Fibroblast of skin of right biceps (primary cell): ENCODE data around the gene HNRNPH1.

ENCODE experiments used
- DNase-seq: peaks from one replicate; pipeline ENCODE4 v3.0.0-alpha.2; 2013

HNRNPH1 gene

DNA sequence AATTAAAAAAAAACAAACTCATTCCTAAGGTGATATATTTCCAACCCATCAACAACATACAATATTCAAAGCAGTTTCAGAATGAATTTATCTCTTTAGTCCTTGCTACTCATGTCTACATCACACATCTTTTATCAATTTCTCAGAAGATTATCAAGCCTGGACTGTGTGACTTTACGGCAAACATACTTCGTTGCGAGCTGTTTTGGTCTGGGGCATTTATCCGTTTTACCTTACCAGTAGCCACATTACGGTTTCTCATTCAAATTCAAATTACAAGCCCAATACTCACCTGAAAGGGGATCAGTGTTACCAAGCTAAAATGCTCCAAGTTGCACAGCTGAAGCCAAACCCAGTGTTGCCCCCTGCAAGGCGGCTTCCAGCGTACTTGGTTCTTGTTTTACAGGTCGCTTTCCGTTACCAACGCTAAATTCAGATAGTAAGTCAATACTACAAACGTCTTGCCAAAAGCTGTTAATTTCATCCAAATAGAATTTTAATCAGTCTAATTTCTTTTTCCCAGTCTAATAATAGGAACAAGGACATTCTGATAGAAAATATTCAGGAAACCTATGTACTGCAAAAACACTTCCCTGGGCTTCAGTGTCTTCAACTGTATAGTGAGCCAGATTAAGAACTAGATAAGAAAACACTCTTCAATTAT is 1.8 kb downstream of the HNRNPH1 start:
- DNase-seq = no peak

DNA sequence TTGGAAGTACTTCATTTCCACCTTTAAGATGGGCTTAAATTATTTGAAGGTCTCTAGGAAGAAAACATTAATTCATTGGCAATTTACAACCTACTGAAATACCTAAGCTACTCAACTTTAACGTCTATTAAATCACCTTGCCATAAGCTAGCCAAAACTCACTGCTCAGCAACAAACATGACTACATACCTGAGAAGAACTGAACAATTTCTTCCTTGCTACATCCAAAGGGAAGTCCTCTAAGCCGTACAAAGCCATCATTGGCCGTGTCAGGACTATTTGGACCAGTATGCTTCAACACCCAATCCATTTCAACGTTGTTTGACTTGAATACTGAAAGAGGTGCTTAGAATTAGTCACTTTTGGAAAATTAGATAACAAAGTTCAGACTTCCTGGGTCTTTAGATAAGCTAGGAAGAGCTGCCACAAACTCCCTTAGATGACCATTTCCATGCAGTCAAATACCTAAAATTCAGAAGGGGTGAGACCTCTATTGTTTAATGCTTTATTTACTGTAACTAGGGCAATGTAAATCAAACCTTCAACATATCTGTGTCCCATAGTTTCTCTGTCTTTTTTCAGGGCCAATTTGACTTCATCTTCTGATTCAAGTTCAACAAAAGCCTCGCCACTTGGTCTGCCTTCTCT is 2.6 kb downstream of the HNRNPH1 start:
- no peak for DNase-seq

DNA sequence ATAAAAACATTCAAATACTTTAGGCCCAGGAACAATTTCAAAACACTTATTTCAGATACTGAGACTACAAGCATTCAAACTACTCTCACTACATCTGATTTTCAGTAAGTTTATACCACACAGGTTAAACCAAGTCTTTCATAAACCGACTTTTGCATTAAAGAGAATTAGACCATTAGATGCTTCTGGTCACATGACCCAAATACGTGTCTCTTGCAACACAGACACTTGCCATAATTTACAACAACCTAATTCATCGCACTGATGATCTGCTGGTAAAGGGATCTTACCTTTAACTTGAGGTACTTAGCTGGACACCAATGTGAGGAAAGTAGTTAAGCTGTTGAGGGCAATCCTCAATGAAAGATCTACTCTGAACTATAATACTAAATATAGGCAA is 3.2 kb downstream of the HNRNPH1 start:
- DNase-seq = no peak

DNA sequence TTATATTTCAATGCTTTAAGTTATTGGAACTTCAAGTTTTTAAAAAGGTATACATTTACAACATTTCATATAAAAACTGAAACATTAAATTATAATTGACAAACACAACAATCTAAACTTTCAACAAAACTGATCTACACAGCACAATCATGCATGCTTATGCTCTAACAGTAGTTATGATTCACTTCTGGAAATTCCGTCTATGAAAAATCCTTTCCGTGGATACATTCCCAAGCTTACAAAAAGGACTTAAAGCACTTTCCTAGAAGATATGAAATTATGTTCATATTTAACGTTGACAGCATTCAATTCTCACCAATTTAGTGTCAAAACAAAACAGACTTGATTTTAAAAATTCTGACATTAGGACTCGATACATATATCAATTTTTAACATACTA is 3.7 kb downstream of the HNRNPH1 start:
- DNase-seq = no peak

DNA sequence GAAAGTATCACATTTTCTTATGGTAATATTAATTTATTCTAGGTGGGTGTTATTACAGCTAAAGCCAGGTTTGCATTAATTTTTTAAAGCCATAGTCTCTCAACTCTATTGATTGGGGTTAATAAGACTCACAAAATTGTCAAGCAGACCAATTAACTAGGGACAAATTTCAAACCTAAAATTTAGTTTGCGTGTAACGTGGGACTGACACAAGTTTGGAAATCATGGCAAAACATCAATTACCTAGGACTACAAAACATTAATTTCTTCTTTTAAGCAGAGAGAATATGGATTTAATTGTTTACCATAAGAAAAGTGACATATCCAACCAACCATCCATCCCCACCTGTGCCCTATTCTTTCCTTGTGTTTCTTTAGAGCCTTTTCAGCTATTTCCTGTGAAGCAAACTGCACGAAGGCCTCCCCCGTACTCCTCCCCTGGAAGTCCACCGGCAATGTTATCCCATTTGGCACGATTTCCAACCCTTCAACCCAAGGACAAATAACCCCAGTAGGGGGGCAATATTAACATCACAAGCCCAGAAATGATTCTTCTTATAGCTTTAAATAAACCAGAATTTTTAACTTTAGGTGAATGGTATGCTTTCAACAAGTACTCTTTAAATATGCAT is 4.4 kb downstream of the HNRNPH1 start:
- no peak for DNase-seq

DNA sequence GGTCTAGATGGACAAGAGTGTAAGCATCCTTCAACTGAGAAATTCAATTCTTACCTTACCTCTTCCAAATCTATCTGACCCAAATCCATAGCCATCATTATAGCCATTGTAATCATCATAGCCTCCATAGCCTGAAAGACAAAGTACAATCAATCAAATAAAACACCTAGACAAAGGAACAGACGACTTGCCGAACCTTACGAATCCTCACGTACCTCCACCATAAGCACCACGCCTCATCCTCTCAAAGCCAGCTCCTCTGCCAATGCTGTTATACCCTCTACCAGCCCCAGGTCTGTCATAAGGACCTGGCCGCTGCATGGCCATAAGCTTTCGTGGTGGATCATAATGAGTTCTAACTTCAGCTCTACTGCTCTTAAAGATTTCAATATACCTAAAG is 5.5 kb downstream of the HNRNPH1 start:
- no peak for DNase-seq

DNA sequence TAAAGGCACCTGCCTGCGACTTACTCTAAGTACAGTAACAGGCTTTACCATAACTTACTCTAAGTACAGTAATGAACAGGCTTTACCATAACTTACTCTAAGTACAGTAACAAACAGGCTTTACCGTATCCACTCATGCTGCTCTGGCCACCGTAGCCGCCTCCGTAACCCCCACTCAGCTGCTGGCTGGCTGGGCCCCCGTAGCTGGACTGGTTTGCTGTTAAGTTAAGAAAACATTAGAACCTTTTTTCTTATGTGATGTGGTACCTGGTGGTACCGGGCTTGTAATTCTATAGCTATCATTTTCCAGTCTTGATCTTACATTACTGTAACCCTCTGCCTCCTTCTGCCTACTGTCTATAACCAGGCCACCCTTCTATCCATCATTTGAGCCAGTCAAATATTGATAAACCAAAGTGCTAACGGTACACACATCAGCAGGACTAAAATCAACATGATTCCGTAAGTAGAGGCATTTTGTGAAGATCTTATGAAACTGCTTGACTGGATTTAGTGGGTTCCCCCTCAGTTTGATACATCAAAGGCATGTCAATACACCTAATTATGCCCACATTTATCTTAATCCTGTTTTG is 7.4 kb downstream of the HNRNPH1 start:
- no peak for DNase-seq

DNA sequence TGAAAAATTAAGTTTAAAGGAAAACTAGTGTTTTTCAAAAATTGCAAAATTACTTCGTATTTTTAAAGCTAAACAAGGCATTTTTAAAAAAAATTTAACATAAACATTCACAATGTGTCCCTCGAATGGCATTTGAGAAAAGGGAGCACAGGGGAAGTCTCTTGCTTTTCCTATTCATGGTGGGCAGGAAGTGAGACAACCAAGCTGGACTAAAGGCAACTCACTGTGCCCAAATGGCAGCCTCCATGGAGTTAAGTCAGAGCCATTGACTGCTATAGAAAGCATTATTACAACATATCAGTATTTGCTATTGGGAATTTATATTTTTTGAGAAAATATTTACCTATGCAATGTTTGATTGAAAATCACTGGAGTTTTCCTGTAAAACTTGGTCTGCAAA is 8.3 kb downstream of the HNRNPH1 start:
- no peak for DNase-seq

DNA sequence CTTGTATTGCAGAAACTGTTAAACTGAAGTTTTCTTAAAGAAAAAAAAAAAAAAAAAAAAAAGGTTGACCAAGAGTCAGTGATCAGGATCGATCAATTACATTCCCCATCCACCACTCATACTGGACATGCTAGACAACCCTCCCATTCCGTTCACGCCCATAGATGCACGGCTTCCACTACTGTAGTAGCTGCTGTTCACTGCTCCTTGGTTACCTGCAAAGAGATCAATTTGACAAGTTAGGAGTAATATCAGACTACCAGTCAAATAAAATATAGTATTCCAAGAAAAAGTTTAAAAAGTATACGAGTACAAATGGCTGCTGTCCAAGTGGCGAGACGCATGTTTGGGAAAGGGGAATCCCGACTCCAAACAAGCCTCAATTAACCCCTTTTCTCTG is 8.7 kb downstream of the HNRNPH1 start:
- DNase-seq = no peak

DNA sequence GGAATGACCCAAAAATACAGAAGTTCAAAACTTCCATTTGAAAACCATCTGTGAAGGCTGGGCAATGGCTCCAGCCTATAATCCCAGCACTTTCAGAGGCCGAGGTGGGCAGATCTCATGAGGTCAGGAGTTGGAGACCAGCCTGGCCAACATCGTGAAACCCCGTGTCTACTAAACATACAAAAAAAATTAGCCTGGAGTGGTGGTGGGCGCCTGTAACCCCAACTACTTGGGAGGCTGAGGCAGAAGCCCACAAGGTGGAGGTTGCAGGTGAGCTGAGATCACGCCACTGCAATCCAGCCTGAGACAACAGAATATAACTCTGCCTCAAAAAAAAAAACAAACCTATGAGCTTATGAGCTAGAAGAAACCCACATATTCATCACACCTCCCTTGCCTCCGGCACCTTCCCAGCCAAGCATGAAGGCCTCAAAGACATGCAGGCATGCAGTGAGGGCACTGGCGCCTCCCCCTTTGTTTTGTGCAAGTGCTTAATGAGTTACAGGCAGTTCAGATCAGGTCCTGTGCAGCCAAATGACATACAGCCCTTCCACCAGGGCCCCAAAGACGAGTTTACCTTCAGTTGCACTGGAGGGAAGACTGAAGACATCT is 9.9 kb downstream of the HNRNPH1 start:
- no peak for DNase-seq

DNA sequence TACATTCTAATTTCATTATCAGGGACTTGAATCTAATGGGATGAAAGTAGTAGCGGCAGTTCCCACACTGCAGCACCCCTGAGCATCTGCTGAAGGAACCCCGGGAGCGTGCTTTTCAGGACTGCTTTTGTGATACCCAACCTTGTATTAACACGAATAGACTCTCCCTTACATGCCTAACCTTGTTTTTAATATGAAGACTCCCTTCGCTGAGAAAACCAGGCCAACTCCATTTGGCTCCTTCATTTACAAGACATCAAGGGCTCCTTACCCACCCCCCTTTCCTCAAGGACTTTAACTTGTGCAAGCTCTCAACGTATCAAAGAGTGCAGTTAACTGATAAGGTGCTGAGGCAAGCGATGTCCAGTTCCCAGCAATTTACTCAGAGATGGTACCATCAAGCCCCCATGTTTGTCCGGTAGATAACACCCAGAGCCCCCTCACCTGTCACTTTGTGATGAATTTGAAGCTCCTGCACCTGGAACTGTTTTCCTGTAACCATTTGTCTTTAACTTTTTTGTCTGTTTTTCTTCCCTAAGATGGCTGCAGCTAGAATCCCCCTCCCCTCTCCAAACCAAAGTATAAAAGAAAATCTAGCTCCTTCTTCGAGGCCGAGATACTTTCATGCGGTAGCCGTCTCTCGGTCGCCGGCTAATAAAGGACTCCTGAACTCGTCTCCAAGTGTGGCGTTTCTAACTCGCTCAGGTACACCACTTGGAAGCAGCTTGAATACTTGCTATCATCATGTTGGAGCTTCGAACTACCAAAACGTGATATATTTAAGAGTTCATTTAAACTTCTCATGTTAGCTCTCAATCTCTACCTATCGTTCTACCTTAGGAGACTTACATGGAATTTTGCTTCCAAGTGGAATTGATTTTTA is 10.7 kb downstream of the HNRNPH1 start:
- no peak for DNase-seq

DNA sequence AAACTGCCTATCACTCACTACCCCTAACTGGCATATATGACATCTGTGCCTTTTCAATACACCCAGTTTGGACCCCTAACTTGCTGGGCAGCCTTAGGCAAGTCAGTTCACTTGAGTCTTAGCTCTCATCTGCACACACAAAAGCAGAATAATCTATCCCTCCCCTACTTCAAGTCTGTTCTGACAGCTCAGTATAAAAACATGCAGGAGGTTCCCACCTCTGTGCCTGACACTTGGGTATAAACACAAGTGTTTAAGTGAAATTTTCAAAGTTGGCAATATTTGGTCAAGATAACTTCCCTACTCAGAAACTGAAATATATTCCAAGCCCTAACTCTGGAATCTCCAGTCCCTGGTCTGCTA is 12.6 kb downstream of the HNRNPH1 start:
- no peak for DNase-seq

DNA sequence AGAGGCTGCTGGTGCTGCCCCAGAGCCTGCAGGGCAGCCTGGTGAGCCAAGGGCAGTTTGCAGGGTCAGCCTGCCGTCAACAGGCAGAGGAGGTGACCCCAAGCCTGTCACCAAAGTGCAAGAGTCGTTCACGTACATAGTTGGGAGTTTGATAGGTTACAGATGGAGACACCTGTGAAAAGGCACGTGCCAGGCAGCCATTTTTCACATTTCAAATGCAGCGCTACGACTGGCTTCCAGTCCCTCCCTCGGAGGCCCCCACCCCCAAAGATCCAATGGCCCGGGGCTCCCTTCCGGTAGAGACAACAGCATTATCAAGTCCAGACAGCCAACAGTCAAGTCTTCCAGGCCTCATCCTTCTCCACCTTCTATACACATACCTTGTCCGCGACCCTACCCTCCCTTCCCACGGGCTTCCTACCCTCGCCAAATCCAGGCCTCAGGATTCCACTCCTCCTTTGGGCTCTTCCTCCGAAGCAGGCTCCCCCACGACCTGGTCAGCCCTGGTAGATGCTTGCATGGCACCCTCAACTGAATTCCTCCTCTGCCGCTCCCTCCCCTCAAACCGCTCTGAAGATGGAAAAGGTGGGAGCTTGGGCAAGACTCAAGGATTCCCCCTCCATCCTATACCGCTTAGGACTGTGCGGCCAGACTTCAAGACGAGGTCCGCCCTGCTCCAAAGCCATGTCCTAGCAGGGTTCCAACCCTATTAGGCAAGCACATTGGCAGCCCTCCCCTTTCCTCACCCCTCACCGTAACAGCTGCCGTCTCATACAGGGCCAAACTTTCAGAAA is 13.2 kb downstream of the HNRNPH1 start:
- no peak for DNase-seq

DNA sequence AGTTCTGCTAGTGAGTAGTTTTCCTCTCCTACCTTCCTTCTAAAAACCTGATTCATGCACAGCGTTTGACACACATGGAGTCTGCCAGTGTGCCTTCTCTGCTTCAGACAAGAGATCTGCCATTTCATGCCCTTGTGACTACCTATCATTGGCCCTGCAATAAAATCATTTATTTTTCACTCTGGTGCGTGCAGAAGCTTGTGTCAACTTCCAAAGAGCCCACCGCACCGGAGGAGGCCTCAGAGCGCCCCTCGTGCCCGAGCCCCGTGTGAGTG is 13.7 kb downstream of the HNRNPH1 start:
- no peak for DNase-seq

DNA sequence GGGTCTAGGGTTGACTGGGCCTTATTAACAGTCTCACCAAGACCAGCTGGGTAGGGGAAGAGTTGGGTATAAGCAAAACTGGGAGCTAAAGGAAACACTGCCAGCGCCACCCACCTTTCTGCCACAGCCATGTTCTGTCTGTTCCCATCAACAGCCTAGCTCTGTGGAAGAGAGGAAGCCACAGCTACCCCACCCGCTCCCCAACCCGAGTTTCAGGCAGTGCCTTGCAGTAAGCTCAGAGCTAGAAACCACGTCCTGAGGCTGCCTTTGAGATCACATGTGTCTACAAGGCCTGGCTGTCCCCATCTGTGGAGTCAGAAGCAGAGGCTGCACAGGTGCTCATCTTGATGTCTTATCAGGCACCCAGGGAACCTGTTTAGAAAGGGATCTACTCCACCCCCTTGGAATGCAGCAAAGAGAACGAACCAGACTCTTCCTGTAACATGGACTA is 15.3 kb downstream of the HNRNPH1 start:
- no peak for DNase-seq

DNA sequence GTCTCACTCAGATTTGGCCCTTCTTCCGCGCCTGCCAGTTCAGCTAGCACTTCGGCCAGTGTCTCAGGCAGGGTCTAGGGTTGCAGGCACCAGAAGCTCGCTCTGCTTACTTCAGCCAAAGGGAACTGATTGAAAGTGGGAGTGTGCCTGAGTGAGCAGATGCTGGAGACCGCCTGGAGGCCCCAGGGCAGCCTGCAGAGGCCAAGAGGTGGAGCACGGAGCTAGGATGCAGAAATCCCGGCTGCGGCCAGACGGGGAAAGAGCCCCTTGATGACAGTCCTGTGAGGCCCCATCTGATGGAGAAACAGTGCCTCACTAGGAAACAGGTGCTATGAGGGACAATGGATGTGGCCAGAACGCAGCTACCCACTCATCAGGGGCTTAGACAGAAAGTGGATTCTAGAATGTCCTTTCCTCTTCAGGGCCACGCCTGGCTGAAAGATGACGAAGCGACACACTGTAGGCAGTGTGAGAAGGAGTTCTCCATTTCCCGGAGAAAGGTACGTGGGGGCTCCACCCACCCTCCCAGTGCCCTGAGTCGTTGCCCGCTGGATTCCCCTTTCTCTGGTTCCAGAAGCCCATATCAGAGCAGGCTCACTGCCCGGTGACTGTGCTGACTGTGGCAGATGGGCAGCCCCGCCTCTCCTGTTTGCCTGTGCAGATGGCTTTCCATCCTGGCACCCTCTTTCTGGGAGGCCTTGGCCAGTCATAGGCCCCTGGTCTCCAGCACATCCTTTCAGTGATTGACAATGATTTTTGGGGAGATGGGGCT is 16.1 kb downstream of the HNRNPH1 start:
- DNase-seq = no peak

DNA sequence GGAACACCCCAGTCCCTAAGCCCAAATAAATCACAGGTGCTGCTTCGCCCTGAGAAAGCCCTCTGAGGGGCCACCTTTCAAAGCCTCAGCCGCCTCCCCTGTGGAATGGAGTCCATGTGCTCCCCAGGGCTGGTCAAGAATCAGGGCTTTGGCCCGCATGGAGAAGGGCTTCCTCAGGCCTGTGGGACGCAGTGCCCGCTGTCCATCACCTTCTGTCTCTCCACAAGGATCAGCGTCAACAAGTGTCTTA is 16.6 kb downstream of the HNRNPH1 start:
- no peak for DNase-seq

DNA sequence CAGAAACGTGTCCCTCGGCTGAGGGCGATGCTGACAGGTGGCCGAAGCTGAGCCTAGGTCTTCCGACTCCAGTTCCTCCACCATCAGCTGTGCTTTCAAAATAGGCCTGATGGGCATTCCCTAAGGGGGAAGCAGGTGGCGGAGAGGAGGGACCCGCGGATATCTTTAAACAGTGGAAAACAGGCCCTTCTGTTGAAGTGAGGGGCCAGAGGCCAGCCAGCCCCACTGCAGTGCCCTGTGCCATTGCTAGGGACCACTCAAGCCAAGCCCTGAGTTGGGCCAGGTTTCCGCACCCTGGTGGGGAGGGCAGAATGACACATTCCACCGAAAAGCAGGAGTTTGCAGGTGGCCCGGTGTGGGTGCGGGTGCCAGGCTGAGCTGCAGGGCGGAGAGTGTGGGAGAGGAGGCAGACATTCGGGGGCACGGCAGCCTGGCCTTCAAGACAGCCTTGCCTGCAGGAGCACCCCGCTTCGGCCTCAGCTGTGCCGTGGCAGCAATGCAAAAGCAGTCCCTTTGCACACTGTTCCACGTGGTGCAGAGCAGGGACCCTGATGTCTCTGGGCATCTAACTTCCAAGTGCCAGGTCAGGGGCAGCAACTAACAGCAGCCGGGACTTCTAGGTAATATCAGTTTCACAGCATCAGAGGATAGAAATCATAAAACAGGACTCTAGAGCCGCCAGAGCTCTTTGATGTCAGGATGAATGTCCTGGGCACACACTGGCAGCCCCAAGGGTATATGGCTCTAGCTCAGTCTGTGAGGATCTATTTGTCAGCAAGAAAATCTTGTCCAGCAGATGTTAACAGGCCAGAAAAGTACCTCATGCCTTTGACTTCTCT is 17.2 kb downstream of the HNRNPH1 start:
- no peak for DNase-seq

DNA sequence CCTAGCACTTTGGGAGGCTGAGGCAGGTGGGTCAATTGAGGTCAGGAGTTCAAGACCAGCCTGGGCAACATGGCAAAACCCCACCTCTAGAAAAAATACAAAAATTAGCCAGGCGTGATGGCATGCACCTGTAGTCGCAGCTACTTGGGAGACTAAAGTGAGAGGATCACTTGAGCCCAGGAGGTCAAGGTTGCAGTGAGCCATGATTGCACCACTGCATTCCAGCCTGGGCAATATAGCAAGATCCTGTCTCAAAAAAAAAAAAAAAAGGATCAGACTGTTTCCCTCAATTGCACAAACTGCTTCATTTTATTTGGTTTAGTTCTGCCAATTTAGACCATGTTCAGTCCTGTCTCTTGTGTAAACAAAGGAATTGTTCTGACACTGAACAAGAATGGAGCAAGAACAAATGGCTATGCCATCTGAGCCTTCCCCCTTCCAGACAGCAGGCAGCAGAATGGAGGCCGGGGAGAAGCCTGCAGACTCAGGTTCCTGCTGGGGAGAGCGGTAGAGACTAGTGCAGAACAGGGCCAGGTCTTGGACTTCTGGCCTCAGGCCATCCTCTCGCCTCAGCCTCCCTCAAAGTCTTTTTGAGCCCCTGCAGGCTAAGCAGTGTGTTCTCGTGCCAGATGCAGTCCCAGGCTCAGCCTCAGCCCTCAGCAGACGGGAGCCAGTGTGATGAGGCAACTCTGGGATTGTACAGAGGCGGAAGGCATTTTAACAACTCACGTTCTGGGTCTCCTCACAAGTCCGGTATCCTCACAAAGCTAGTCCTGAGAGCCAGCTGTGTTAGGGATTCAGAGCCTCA is 18.2 kb downstream of the HNRNPH1 start:
- DNase-seq = no peak

DNA sequence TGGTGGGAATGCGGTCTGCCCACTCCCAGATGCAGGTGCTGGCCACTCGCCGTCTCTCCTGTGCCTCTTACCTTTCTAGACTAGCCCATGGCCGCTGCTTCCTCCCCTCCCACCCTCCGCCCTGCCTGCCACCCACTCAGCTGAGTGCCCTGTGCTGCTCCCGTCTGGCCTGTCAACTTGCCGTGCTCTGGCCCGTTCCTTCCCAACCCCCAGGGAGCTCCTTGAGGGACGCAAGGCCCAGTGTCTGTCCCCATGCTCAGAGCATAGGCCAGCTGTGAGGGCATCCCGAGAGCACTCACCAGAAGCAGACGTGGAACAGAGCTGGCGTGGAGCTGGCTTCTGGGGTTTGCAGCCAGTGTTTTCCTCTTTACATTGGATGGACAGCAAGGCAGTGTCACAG is 20.2 kb downstream of the HNRNPH1 start:
- DNase-seq = no peak
